H1 (cell line): ENCODE measurements around the gene RGS5. TPM values are rescaled to one million over a fixed set of nuclear protein-coding genes. Genes with fewer than 3 reads are reported as not detected.

Experiments
- E2F6 ChIP-seq: IDR thresholded peaks from 2 replicates; pipeline ENCODE4 v1.6.1; 2012; ENCODE audit warnings: inconsistent platforms
- NANOG ChIP-seq: IDR thresholded peaks from 2 replicates; pipeline ENCODE4 v1.6.1; 2011; ENCODE audit warnings: low read length, low read depth, mild to moderate bottlenecking, inconsistent platforms; ENCODE audit not compliant: insufficient read depth, poor library complexity, severe bottlenecking
- POU5F1 ChIP-seq: IDR thresholded peaks from 2 replicates; pipeline ENCODE4 v1.6.1; 2011; ENCODE audit warnings: low read depth, mild to moderate bottlenecking, low read length, moderate library complexity
- SUZ12 ChIP-seq: fragments of 200-600 bp; sonication (generic); IDR thresholded peaks from 2 replicates; pipeline ENCODE4 v1.6.1; 2012; ENCODE audit warnings: mild to moderate bottlenecking, inconsistent platforms, low read length, moderate library complexity, mixed read lengths
- polyA plus RNA-seq, 7 experiments: library from polyadenylated mRNA; depleted of rRNA in 3 of 7; stranded (reverse) in 5 of 7; unstranded in 2 of 7; fragments of >200 nt in 5 of 7; fragments of 200-250 nt in 2 of 7; gene quantifications; 1 replicate in 5 of 7; 2 replicates in 1 of 7; 4 replicates in 1 of 7; pipeline versions ENCODE4 v1.2.1 to v1.2.3, GENCODE V29; 2011 to 2013; ENCODE audit warnings: missing spikeins in 2 of 7, mixed read lengths in 2 of 7
- total RNA-seq: library from RNA; stranded (reverse); fragmentation: NEBNext Ultra II Directional; extraction: Animal tissue kit (Norgen Biotek cat#: 25700); gene quantifications from 2 replicates; pipeline ENCODE4 v1.2.1, GENCODE V29; 2021

RGS5 gene
- total and polyA plus RNA-seq, 2 of the 8 experiments (the other 6 are each of a cell fraction or from before 2014, with no cell fraction given): 75.5 to 103 TPM

- no peak for TF ChIP-seq E2F6
- no peak for TF ChIP-seq NANOG
- TF ChIP-seq SUZ12: no peak
- TF ChIP-seq POU5F1: no peak
Observed at GRCh38 chr1:163174524-163175437, 27.9 kb downstream of the RGS5 start (continued).
